Measurements from ENCODE around the gene UST. TPM values are rescaled to one million over a fixed set of nuclear protein-coding genes. Genes with fewer than 3 reads are reported as not detected.

Gene UST
- total and polyA plus RNA-seq, 9 of the 15 experiments (the other 6 are each of a cell fraction or from before 2014, with no cell fraction given), result 0.04 to 0.10 TPM; not detected in 7

GRCh38 chr6:148855744-148856143 lies 108.9 kb downstream of the UST start:
- Histone ChIP-seq H3K4me1 (replicated peaks in 1 of 2; ENCODE audit: control insufficient read depth in 2 of 2, insufficient read depth in 2 of 2, low read length in 2 of 2) (no peaks in the 10 kb centered on the region), H3K9ac (ENCODE audit: insufficient read depth in 1 of 2, low read depth in 2 of 2, low read length in 2 of 2) (no peak overlapping the region), H3K4me3 (no peak overlapping the region), H3K27ac (ENCODE audit: extremely low read depth, low read depth, low read length) (no peak overlapping the region), H3K4me2 (ENCODE audit: insufficient read depth, low read length) (no peak overlapping the region), H3K9me1 (ENCODE audit: control insufficient read depth, insufficient read depth, low read length) (no peaks in the 10 kb centered on the region), H3K36me3 (ENCODE audit: control insufficient read depth, insufficient read depth, low read length) (no peaks in the 10 kb centered on the region), H4K20me1 (replicated peaks; ENCODE audit: control insufficient read depth, insufficient read depth, low read length) (no peaks in the 10 kb centered on the region; the same call in 1 of the 2 replicates), H2AFZ (ENCODE audit: low read depth, low read length) (no peak overlapping the region), H3K27me3 (ENCODE audit: control insufficient read depth in 2 of 2, insufficient read depth in 2 of 2, low read length in 2 of 2) (peaks cover 9 to 20% of the 10 kb centered on the region in 2 experiments; a peak in 4 of 5 replicates), H3K79me2 (ENCODE audit: control insufficient read depth, insufficient read depth, low read length) (no peaks in the 10 kb centered on the region), H3K9me3 (replicated peaks; ENCODE audit: control insufficient read depth, insufficient read depth, low read depth, low read length) (no peaks in the 10 kb centered on the region)
- ChIA-PET POLR2A (no interaction called here), CTCF (ENCODE audit: low intra/inter-chr PET ratio) (no interaction called here)
- no peak for DNase-seq (ENCODE audit: extremely low read depth in 1 of 4, low spot score in 3 of 4)
- intact Hi-C loops (cut with micrococcal nuclease) (no loop called here), in situ Hi-C loops (cut with MboI) (no loop called here)
- ATAC-seq, result no peak
- TF ChIP-seq PCBP2 (IDR thresholded peaks at IDR 0.05; ENCODE audit: low read depth, low read length, poor library complexity, severe bottlenecking) (no peak), BACH1 (tag; IDR thresholded peaks at IDR 0.05) (no peak), ZNF316 (IDR thresholded peaks at IDR 0.05) (no peak), ZNF165 (CRISPR knock-in tag; IDR thresholded peaks at IDR 0.05; ENCODE audit: borderline replicate concordance) (no peak), IFI16 (CRISPR knock-in tag; IDR thresholded peaks at IDR 0.05) (no peak), RBM17 (IDR thresholded peaks at IDR 0.05; ENCODE audit: borderline replicate concordance, low read depth, low read length) (no peak), ZBTB5 (IDR thresholded peaks at IDR 0.05) (no peak), FOSL1 (tag; conservative IDR thresholded peaks at IDR 0.05) (no peak), TAL1 (IDR thresholded peaks at IDR 0.05) (no peak), NFE2 (IDR thresholded peaks at IDR 0.05; ENCODE audit: low read depth) (no peak), SP1 (CRISPR knock-in tag; IDR thresholded peaks at IDR 0.05) (no peak), ZNF785 (CRISPR knock-in tag; IDR thresholded peaks at IDR 0.05) (no peak), PTTG1 (tag; IDR thresholded peaks at IDR 0.05; ENCODE audit: low read depth) (no peak), THAP7 (CRISPR knock-in tag; IDR thresholded peaks at IDR 0.05) (no peak), ZBTB33 (CRISPR knock-in tag; IDR thresholded peaks at IDR 0.05) (no peak), NR3C1 (CRISPR knock-in tag; IDR thresholded peaks at IDR 0.05) (no peak), ZBTB17 (CRISPR knock-in tag; IDR thresholded peaks at IDR 0.05) (no peak), NONO (IDR thresholded peaks at IDR 0.05; ENCODE audit: low read depth in 2 of 2, low read length in 1 of 2) (no peak)
- no TSS peak for BruUV-seq (replicated peaks)
- FAIRE-seq, result no peak
- whole genome bisulfite sequencing (ENCODE audit: insufficient coverage, low coverage, missing lambda C conversion rate), result 0% methylated on average over 7 of the region's 7 CpGs
